CD4-positive, alpha-beta T cell (primary cell): ENCODE measurements around the gene KRTAP10-2. TPM values are rescaled to one million over a fixed set of nuclear protein-coding genes. Genes with fewer than 3 reads are reported as not detected.

Source experiments
- ATAC-seq: fragments of 200-7000 bp; cut with Tn5 transposase; one replicate; pipeline ENCODE4 v1.10.0; 2022; ENCODE audit warnings: mild to moderate bottlenecking; ENCODE audit not compliant: poor library complexity
- CTCF ChIA-PET: fragments of 350-600 bp; sonication (Branson Sonifier 250); formaldehyde crosslinking; loops from one replicate; lab custom pipeline; 2021; ENCODE audit warnings: antibody characterized with exemption, inconsistent platforms; lab: Charles Lee
- POLR2A ChIA-PET: fragments of 350-600 bp; sonication (Branson Sonifier 250); formaldehyde crosslinking; loops from one replicate; lab custom pipeline; 2021; ENCODE audit warnings: antibody characterized with exemption, inconsistent platforms; lab: Charles Lee
- DNase-seq, 14 experiments: peaks; one replicate each; pipeline ENCODE4 v3.0.0-alpha.2; 2013 to 2020; ENCODE audit warnings: mixed read lengths in 2 of 14
- H3K27ac ChIP-seq, 2 donors: one replicate each; pipeline versions ENCODE4 v1.5.1 to v1.7.0; 2013; ENCODE audit warnings: low read length in 2 of 2, low read depth in 1 of 2, mild to moderate bottlenecking in 1 of 2
- H3K27me3 ChIP-seq, 2 experiments: 1 replicate in 1 of 2; 2 replicates in 1 of 2; pipeline versions ENCODE4 v1.6.1 to v1.7.0; 2013; ENCODE audit warnings: low read length in 2 of 2, control low read depth in 1 of 2, mild to moderate bottlenecking in 1 of 2, moderate library complexity in 1 of 2; ENCODE audit not compliant: insufficient read depth in 2 of 2, control insufficient read depth in 1 of 2
- H3K36me3 ChIP-seq: one replicate; pipeline ENCODE4 v1.6.1; 2013; ENCODE audit warnings: low read length, control low read depth; ENCODE audit not compliant: insufficient read depth
- H3K4me1 ChIP-seq: one replicate; pipeline ENCODE4 v1.6.1; 2013; ENCODE audit warnings: low read length, control low read depth; ENCODE audit not compliant: insufficient read depth
- H3K4me3 ChIP-seq: one replicate; pipeline ENCODE4 v1.5.1; 2013; ENCODE audit warnings: mild to moderate bottlenecking, low read length, moderate library complexity
- H3K9me3 ChIP-seq, 2 experiments: 1 replicate in 1 of 2; 2 replicates in 1 of 2; pipeline versions ENCODE4 v1.6.1 to v1.7.0; 2013; ENCODE audit warnings: low read length in 2 of 2, mild to moderate bottlenecking in 2 of 2, control low read depth in 1 of 2, moderate library complexity in 1 of 2; ENCODE audit not compliant: control insufficient read depth in 1 of 2, insufficient read depth in 1 of 2
- H3K27ac Mint-ChIP-seq: one replicate; pipeline ENCODE4 v1.8.0; 2020; ENCODE audit warnings: mixed read lengths
- H3K27me3 Mint-ChIP-seq: one replicate; pipeline ENCODE4 v1.8.0; 2021; ENCODE audit warnings: mixed read lengths
- H3K36me3 Mint-ChIP-seq: one replicate; pipeline ENCODE4 v1.8.0; 2021; ENCODE audit warnings: low read depth, mixed read lengths
- H3K4me1 Mint-ChIP-seq: one replicate; pipeline ENCODE4 v1.8.0; 2021; ENCODE audit warnings: low read depth, mixed read lengths
- H3K4me3 Mint-ChIP-seq: one replicate; pipeline ENCODE4 v1.8.0; 2020; ENCODE audit warnings: mild to moderate bottlenecking, mixed read lengths
- H3K9me3 Mint-ChIP-seq: one replicate; pipeline ENCODE4 v1.8.0; 2020; ENCODE audit warnings: mixed read lengths
- CTCF ChIP-seq: fragments of 200-600 bp; IDR thresholded peaks from one replicate; pipeline ENCODE4 v1.8.0; 2022; ENCODE audit warnings: antibody characterized with exemption, mild to moderate bottlenecking
- intact Hi-C, 2 experiments: fragments of 100-400 bp; cut with DNase I in 1 of 2; cut with micrococcal nuclease in 1 of 2; formaldehyde crosslinking; loops; one replicate each; pipeline versions ENCODE4 v1.15.1 to v1.9.0; 2023 to 2025; cut with DNase I, micrococcal nuclease
- total RNA-seq, 174 experiments: library from RNA in 2 of 174; stranded (reverse) in 2 of 174; gene quantifications; one replicate each; pipeline ENCODE4 v1.2.3 and lab custom pipeline; 2021 to 2026

The KRTAP10-2 gene
- total RNA-seq, 2 experiments from 2014 or later: not detected

GRCh38 chr21:44531606-44532564 lies 19.4 kb downstream of the KRTAP10-2 start:
- no peaks in the 10 kb centered on the region for H3K4me1 Mint-ChIP-seq
- DNase-seq: no peak
- no peaks in the 10 kb centered on the region for H3K27me3 Mint-ChIP-seq
- no peak overlapping the region for H3K27ac Mint-ChIP-seq
- Histone ChIP-seq H3K4me1 (no peaks in the 10 kb centered on the region), H3K27me3 (no peaks in the 10 kb centered on the region), H3K27ac (no peak overlapping the region), H3K9me3 (peaks cover 0 to 4% of the 10 kb centered on the region in 2 experiments), H3K36me3 (no peaks in the 10 kb centered on the region), H3K4me3 (no peak overlapping the region)
- no peaks in the 10 kb centered on the region for H3K9me3 Mint-ChIP-seq
- intact Hi-C loops: no loop called here
- TF ChIP-seq CTCF: no peak
- ATAC-seq: no peak
- POLR2A ChIA-PET: no interaction called here
- CTCF ChIA-PET: interaction anchor here (0.6 kb wide), 1 partner anchor 48 kb away, joined by 3 read pairs; the partner anchor contains the start of gene KRTAP10-5
- no peak overlapping the region for H3K4me3 Mint-ChIP-seq
- no peaks in the 10 kb centered on the region for H3K36me3 Mint-ChIP-seq

- Histone ChIP-seq H3K4me1 (no peaks in the 10 kb centered on the region), H3K36me3 (no peaks in the 10 kb centered on the region), H3K9me3 (peaks cover 0 to 4% of the 10 kb centered on the region in 2 experiments), H3K4me3 (no peak overlapping the region), H3K27me3 (no peaks in the 10 kb centered on the region), H3K27ac (no peak overlapping the region)
- intact Hi-C loops: no loop called here
- ATAC-seq: no peak
- no peaks in the 10 kb centered on the region for H3K36me3 Mint-ChIP-seq
- H3K9me3 Mint-ChIP-seq: no peaks in the 10 kb centered on the region
- no peak for TF ChIP-seq CTCF
- no peak overlapping the region for H3K27ac Mint-ChIP-seq
- no peaks in the 10 kb centered on the region for H3K27me3 Mint-ChIP-seq
- no peaks in the 10 kb centered on the region for H3K4me1 Mint-ChIP-seq
- DNase-seq: no peak
- no peak overlapping the region for H3K4me3 Mint-ChIP-seq
- POLR2A ChIA-PET: no interaction called here
- CTCF ChIA-PET: no interaction called here
Measured at GRCh38 chr21:44530903-44531605, 20.3 kb downstream of the KRTAP10-2 start.

GRCh38 chr21:44530221-44530902 lies 20.9 kb downstream of the KRTAP10-2 start:
- no peak for DNase-seq
- Mint-ChIP-seq H3K27me3 (no peaks in the 10 kb centered on the region), H3K4me1 (no peaks in the 10 kb centered on the region), H3K36me3 (no peaks in the 10 kb centered on the region), H3K27ac (no peak overlapping the region), H3K9me3 (no peaks in the 10 kb centered on the region), H3K4me3 (no peak overlapping the region)
- peaks cover 0 to 4% of the 10 kb centered on the region in 2 experiments for H3K9me3 ChIP-seq
- no peak for ATAC-seq
- H3K36me3 ChIP-seq: no peaks in the 10 kb centered on the region
- ChIA-PET CTCF (no interaction called here), POLR2A (no interaction called here)
- no peak overlapping the region for H3K27ac ChIP-seq
- intact Hi-C loops: no loop called here
- H3K4me3 ChIP-seq: no peak overlapping the region
- H3K27me3 ChIP-seq: no peaks in the 10 kb centered on the region
- no peaks in the 10 kb centered on the region for H3K4me1 ChIP-seq
- no peak for TF ChIP-seq CTCF
